Measurements from ENCODE around the gene PSMB4.

DNA sequence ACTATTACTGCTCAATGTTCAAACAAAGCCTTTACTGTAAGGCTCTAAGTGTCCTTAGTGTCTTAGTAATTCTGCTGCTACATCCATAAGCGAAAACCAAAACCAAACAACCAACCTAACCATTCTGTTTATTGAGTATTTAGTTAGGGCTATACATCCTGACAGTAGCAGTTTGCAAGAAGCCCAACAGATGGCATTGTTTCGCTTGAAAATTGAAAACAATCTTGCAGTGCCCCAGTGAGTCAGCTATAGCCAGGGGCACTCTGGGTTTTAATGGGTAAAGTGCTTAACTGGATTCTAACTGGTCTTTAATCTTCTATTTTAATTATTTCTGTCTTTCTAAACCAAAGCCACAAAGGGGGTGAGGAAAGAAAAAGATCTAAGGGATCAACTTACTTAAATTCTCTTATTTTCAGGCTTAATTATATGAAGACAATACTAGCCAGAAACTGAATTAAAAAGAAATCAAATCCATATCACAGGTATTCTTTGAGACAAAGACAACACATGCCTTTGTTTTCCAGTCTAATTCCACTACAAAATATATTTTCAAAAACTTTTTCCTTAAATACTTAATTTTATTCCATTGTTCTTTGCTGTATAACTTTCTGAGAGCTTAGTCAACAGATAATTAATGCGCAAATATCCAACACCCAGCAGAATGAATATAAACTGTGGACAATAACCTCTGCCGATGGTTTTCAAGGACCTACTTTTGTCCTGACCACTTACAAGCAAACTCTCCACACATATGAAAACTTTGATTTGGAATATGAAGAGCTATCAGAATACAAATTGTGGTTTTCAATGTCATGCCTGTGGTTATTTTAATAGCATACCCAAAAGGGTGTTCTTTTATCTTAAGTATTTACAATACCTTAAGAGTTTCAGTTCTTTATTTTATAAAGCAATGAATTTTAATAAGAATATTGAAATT is 44.7 kb downstream of the PSMB4 start:
- TF ChIP-seq EZH2 (IDR thresholded peaks at IDR 0.05; ENCODE audit: borderline replicate concordance, insufficient read depth, low read depth, low read length, poor library complexity, severe bottlenecking) = no peak
- TF ChIP-seq, protein P1, sequence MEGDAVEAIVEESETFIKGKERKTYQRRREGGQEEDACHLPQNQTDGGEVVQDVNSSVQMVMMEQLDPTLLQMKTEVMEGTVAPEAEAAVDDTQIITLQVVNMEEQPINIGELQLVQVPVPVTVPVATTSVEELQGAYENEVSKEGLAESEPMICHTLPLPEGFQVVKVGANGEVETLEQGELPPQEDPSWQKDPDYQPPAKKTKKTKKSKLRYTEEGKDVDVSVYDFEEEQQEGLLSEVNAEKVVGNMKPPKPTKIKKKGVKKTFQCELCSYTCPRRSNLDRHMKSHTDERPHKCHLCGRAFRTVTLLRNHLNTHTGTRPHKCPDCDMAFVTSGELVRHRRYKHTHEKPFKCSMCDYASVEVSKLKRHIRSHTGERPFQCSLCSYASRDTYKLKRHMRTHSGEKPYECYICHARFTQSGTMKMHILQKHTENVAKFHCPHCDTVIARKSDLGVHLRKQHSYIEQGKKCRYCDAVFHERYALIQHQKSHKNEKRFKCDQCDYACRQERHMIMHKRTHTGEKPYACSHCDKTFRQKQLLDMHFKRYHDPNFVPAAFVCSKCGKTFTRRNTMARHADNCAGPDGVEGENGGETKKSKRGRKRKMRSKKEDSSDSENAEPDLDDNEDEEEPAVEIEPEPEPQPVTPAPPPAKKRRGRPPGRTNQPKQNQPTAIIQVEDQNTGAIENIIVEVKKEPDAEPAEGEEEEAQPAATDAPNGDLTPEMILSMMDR (IDR thresholded peaks at IDR 0.05) = peak; percentile 87

All from B cell (primary cell).